ENCODE results near the gene DHFR. TPM values are rescaled to one million over a fixed set of nuclear protein-coding genes. Genes with fewer than 3 reads are reported as not detected.

Gene DHFR
- total and polyA plus RNA-seq, 9 of the 15 experiments (the other 6 are each of a cell fraction or from before 2014, with no cell fraction given), result 45.6 to 176 (median 97.7) TPM

- TF ChIP-seq RAD51 (IDR thresholded peaks at IDR 0.05; ENCODE audit: borderline replicate concordance, low read depth), result no peak
- TF ChIP-seq, protein P1, sequence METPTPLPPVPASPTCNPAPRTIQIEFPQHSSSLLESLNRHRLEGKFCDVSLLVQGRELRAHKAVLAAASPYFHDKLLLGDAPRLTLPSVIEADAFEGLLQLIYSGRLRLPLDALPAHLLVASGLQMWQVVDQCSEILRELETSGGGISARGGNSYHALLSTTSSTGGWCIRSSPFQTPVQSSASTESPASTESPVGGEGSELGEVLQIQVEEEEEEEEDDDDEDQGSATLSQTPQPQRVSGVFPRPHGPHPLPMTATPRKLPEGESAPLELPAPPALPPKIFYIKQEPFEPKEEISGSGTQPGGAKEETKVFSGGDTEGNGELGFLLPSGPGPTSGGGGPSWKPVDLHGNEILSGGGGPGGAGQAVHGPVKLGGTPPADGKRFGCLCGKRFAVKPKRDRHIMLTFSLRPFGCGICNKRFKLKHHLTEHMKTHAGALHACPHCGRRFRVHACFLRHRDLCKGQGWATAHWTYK (CRISPR knock-in tag; IDR thresholded peaks at IDR 0.05), result no peak
- TF ChIP-seq ZNF668 (CRISPR knock-in tag; IDR thresholded peaks at IDR 0.05), result no peak
- no peak for TF ChIP-seq ARID4B (CRISPR knock-in tag; IDR thresholded peaks at IDR 0.05)
- no peak for TF ChIP-seq POLR3G (IDR thresholded peaks at IDR 0.05; ENCODE audit: extremely low read depth, insufficient read length, insufficient replicate concordance)
- TF ChIP-seq CHAMP1 (IDR thresholded peaks at IDR 0.05), result no peak
- TF ChIP-seq MITF (IDR thresholded peaks at IDR 0.05), result no peak
- TF ChIP-seq CREB1 (IDR thresholded peaks at IDR 0.05), result no peak
- no peak for TF ChIP-seq CREB1 (CRISPR knock-in tag; IDR thresholded peaks at IDR 0.05)
Observed at GRCh38 chr5:80607343-80607742, 47.4 kb downstream of the DHFR start (continued).
